HG03571 (cell line): ENCODE data around the gene SYNGR4.
A peak's percentile ranks its signal among the peaks of the same experiment; 100 is the strongest.

Experiments
- ATAC-seq: cut with Tn5 transposase; IDR thresholded peaks from one replicate; pipeline ENCODE4 v1.9.1; 2021; ENCODE audit not compliant: unreplicated experiment

Gene SYNGR4

DNA sequence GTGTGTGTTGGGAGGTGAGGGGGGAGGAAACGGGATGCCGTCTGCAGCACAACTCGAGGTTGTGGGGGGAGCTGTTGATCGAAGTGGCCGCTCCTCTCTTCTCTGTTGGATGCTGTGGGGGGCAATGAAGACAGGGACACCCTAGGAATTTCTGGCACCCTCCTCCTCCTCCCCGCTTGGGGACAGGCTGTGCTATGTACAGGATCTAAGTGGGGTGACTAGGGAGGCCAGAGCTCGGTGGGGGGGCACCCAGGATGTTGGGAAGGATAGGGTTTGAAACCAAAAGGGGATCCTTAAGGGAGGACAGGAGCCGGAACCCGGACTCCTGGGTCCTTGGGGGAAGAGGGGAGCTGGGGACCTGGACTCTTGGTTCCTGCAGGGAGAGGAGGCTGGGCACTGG, 31.3 kb downstream of the SYNGR4 start:
- no peak for ATAC-seq

DNA sequence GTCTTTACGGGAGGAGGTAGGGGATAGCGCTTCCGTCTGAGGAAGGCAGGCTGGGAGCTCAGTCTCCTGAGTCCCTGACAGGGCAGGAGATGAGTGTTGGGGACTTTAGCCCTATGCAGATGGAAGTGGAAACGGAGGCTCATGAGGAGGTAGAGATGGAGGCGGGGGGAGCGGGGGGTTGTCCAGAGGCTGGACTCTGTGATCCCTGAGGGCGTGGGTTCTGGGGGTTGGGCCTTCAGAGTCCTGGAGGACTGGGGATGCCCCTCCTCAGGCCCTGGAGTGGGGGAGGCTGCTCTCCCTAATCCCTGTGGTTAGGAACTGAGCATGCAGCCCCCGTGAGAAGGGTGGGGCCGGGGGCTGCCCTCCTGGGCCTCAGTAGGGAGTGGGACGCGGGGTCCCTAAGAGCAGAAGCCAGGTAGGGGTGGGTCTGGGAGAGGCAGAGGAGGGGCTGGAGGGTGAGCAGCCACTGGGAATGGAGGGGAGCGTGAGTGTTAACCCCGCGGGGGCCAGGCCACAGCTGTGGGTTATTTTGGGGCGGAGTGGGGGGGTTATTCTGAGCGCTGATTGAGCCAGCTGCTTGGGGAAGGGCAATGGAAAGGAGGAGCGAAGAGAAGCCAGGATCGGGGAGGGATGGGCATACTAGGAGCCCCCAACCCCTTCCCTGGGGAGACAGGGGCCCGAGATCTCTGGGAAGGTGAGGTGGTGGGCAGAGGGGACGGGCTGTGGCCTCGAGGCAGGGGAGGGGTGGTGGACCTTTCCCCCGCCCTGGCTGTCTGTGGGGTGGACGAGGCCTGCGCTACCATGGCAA, 32.1 kb downstream of the SYNGR4 start:
- no peak for ATAC-seq

DNA sequence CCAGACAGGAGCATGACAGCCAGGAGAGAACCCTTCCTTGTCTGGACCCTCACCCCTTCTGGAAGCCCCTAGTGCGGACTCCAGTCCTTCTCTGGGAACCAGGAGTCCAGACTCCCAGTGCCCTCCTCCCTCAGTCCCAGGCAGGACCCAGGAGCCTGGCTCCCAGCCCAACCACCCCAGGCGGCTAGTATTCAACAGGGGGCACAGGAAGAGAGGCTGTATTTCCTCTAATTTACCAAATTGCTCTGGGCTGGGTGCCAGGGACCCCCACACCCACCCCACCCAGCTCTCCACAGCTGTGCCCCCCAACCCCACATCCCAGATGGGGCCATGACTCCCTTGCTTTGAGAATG, 32.6 kb downstream of the SYNGR4 start:
- no peak for ATAC-seq

DNA sequence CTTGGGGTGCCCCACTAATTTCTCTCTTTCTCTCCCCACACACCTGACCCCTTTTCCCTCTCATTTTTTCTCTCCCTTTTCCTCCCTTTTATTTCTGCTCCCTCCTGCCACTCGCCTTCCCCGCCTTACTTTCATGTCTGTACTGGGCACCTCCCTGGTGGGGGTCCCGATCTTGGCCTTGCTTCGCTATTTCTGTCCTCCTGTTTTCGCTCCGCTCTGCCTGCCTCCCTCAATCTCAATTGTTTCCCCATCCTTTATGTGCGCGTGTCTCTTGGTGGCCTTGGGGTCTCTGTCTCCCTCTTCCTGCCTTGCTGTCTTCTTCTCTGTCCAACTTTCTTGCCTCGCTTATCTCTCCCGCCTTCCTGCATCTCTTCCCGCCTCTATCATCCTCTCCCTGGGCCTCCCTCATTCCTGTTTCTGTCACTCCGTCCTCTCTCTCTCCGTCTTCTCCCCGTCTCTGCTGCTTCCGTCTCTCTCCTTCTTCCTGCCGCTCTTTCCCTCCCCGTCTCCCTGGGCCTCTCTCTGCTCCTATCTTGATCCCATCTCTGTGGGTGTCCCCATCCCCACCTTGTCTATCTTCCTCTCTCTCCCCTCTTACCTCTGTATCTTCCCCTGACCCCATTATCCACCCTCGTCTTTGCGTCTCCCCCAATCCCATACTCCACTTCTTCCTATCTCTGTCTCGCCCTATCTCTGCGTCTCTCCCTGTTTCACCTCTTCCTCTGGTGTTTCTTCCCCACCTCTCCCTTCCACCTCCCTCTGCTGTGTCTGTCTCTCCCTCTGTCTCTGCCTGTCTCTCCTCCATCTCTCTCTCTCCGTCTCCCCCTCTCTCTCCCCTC, 33.3 kb downstream of the SYNGR4 start:
- no peak for ATAC-seq

DNA sequence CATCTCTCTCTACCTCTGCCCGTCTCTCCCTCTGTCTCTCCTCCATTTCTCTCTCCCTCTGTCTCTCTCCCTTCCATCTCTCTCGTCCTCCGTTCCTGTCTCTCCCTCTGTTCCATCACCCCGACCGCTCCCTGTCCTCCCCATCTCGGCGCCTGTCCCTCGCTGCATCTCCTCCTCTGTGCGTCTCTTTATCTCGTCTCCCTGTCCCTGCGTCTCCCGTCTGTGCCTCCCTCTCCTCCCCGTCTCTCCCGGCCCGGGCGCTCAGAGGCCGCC, 33.9 kb downstream of the SYNGR4 start:
- no peak for ATAC-seq

DNA sequence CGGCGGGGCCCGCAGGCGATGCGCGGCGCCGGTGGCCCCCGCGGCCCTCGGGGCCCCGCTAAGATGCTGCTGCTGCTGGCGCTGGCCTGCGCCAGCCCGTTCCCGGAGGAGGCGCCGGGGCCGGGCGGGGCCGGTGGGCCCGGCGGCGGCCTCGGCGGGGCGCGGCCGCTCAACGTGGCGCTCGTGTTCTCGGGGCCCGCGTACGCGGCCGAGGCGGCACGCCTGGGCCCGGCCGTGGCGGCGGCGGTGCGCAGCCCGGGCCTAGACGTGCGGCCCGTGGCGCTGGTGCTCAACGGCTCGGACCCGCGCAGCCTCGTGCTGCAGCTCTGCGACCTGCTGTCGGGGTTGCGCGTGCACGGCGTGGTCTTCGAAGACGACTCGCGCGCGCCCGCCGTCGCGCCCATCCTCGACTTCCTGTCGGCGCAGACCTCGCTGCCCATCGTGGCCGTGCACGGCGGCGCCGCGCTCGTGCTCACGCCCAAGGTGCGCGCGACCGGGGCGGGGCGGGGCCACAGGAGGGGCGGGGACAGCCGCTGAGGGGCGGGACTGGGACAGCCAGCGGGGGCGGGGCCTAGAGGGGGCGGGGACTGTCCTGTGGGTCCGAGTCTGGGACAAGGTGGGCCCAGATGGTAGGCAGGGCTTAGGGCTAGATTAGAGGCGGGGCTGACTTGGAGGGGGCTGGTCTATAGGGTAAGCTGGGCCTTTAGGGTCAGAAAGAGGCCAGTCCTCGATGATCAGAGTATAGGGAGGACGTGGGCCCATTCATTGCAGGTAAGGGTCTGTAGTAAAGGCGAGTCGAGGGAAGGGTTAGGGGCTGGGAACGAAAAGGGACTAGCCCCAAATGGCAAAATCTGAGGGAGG, 34.4 kb downstream of the SYNGR4 start:
- ATAC-seq: no peak

DNA sequence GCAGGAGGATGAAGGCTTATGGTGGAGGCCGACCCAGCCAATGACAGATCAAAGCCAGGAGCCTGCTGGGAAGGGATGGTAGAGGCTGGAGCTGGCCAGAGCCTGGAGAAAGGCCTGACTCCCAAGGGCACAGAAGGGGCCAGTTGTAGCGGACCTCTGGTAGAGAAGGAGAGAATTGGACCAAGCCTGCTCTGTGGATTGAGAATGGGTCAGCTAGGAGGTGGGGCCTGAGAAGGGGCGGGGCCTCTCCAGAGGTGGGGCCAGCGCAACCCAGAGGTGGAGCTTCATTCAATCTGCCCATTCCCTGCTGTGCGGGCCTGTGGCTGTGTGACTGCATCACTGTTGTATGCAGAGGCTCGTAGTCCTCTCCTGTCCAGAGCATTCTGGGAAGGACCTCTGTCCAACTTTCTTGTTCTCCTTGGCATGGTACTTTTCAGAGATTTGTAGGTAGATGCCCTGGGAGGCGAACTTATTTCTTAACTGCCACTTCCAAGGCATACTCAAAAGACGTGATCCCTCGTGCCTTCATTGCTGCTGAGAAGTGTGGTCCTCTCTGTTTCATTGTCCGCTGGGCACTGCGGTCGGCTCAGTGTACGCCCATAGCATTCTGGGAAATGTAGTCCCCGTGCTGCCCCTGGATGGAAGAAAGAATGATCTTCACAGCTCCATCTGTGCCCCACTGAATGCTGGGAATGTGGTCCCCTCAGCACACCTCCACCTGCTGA, 36.0 kb downstream of the SYNGR4 start:
- no peak for ATAC-seq

DNA sequence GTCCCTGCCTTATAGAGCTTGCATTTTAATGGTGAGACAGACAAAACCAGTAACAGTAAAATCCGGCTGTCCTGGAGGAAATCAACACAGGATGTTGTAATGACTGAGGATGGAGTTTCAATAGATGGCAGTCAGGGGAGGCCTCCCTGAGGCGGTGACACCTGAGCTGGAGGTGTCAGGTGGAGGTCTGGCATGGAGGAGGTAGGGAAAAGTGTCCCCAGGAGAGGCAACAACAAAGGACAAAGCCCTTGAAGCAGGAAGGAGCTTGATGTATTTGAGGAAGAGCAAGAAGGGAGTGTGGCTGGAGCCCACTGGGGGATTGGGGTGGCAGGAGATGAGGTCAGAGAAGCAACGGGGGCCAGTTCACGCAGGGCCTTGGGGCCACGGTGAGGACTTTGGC, 37.1 kb downstream of the SYNGR4 start:
- no peak for ATAC-seq

DNA sequence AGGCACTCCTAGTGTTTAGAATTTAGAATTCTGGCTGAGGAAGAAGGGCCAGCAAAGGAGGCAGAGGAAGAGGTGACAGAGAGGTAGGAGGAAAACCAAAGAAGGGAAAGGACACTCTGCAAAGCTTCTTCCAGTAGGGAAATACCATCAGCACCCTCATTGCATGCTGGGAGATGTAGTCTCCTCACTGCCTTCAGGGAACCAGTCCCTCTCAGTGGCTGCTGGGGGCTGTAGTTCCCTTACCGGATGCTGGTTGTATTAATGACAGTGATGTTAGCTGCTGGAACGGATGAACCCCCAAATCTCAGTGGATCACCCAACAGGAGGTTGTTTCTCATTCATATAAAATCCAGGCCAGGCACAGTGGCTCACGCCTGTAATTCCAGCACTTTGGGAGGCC, 39.4 kb downstream of the SYNGR4 start:
- ATAC-seq: no peak

DNA sequence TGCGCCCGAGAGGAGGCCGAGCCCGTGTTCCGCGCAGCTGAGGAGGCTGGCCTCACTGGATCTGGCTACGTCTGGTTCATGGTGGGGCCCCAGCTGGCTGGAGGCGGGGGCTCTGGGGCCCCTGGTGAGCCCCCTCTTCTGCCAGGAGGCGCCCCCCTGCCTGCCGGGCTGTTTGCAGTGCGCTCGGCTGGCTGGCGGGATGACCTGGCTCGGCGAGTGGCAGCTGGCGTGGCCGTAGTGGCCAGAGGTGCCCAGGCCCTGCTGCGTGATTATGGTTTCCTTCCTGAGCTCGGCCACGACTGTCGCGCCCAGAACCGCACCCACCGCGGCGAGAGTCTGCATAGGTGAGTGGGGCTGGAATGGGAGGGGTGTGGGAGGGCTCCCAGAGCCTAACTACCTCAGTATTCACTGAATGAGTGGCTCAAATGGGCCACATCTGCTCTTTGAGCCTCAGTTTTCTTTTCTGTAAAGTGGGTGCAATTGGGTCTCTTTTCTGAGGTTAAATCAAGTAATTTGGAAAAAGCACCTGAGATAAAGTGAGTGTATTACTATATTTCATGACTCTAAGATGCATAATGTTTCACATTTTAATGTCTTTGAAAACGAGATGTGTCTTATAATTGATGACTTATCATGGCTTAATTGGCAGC, 41.0 kb downstream of the SYNGR4 start:
- ATAC-seq: no peak

DNA sequence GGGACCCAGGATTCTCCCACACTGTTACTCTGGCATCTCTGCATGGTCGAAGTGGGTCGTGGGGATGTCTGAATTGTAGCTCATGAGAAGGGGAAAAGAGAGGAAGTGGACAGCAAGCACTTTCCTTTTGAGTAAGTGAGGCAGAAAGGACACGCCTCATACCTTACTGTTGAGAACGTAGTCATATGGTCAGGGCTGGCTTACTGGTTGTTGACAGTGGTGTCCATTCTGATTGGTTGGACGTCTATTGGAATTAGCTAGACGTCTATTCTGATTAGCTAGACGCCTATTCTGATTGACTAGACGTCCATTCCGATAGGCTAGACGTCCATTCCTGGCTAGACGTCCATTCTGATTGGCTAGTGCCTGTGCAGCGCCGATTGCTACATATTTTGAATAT, 41.7 kb downstream of the SYNGR4 start:
- no peak for ATAC-seq

DNA sequence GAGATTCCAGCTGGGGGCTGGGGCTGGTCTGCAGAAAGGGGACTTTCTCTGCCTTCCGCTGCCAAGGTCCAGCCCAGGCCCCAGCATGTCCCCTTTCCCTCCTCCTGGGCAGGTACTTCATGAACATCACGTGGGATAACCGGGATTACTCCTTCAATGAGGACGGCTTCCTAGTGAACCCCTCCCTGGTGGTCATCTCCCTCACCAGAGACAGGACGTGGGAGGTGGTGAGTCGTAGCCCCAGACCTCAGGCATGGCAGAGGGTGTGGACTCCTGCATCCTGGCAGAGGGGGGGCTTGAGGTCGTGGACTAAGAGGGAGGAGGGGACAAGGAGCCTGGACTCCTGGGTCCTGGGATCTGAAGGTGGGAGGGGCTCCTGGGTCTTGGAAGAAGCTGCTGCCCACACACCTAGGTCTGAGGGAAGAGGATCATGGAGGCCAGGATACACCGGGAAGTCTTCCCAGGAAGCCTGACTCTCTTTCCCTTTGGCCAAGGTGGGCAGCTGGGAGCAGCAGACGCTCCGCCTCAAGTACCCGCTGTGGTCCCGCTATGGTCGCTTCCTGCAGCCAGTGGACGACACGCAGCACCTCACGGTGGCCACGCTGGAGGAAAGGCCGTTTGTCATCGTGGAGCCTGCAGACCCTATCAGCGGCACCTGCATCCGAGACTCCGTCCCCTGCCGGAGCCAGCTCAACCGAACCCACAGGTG, 49.9 kb downstream of the SYNGR4 start:
- ATAC-seq: no peak

DNA sequence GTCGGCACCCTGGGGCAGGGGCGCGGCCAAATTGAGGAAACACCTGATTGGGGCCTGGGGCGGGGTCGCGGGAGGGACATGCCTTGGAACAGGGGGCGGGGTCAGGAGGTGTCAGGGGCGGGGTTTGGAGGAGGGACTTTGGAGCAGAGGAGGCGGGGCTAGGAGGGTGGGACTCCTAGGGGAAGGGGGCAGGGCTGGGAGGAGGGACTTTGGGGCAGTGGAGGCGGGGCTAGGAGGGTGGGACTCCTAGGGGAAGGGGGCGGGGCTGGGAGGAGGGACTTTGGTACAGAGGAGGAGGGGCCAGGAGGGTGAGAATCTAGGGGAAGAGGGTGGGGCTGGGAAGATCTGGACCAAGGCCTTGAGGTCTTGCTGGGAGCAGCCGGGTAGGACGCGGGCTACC, 51.2 kb downstream of the SYNGR4 start:
- no peak for ATAC-seq

DNA sequence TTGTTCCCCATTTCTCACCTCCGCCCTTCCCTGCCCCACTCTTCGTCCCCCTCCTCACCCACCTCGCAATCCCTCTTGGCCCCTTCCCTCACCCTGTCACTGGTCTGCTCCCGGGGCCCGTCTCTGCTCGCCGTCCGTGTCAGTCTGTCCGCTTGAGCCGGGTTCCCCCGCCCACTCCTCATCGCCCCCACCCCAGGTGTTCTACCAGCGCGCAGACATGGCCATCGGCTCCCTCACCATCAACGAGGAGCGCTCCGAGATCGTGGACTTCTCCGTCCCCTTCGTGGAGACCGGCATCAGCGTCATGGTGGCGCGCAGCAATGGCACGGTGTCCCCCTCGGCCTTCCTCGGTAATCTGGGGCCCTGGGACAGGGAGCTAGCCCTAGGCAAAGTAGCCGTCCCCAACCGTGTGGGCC, 51.6 kb downstream of the SYNGR4 start:
- no peak for ATAC-seq

DNA sequence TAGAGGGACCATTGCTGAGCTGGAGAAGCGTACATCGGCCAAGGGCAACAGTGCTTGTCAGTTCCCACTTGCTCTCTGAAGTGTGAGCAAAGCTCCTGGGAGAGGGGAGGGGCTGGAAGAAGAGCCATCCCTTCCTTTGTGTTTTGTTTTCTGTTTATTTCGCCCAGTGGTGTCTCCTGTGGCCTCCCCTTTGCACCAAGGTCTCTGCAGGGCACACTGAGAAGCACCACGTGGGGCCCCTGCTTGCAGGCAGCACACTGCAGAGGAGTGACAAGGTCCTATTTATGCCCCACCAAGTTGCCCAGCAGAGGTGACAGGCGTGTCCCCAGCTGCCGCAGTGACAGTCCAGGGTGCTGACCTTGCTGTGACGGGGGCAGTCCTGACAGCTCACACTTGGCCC, 53.3 kb downstream of the SYNGR4 start:
- no peak for ATAC-seq

DNA sequence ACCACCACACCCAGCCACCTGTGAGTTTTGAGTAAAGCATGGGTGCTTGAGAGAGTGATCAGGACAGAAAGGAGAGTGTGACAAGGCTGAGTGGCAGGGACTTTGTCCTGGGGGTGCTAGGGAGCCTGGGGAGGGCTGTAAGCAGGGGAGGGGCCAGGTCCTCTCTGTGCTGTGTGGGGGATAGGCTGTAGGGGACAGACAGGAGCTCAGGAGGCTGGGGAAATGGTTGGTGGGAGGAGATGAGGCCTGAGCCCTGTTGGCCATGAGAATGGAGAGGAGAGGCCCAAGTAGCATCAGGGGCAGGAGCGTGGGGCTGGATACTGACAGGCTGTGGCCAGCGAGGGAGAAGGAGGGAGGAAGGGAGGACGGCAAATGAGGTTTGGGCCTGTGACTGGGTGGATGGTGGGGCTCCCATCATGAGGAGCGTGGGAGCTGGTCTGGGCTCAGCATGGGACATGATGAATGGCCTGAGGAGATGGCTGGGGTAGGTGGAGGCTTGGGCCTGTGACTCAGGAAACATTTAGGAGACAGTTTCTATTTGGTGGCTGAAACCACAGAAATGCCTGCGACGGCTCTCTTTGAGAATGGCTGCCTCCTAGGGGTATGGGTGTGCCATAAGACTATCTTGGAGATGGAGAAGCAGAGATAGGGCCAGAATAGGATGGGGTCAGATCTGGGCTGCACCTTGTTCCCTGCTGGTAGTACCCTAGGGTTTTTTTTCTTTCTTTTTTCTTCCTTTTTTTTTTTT, 54.3 kb downstream of the SYNGR4 start:
- no peak for ATAC-seq

DNA sequence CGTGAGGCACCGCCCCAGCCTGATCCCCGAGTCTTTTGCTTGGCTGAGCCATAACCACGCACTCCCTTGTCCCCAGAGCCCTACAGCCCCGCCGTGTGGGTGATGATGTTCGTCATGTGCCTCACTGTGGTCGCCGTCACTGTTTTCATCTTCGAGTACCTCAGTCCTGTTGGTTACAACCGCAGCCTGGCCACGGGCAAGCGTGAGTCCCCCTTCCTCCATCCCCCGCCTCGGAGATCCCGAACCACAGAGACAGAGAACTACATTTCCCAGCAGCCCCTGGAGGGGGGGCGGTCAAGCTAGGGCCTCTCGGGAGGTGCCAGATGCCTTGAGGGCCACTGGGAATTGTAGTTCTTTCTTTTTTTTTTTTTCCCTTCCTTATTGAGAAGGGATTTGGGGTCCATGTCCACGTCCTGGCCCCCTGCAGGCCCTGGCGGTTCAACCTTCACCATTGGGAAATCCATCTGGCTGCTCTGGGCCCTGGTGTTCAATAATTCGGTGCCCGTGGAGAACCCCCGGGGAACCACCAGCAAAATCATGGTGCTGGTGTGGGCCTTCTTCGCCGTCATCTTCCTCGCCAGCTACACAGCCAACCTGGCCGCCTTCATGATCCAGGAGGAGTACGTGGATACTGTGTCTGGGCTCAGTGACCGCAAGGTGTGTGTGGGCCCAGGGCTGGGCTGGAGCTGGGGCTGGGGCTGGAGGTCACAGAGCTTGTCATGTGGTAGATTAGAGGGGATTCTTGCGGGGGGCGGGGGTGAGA, 55.2 kb downstream of the SYNGR4 start:
- peak; percentile 66 for ATAC-seq

DNA sequence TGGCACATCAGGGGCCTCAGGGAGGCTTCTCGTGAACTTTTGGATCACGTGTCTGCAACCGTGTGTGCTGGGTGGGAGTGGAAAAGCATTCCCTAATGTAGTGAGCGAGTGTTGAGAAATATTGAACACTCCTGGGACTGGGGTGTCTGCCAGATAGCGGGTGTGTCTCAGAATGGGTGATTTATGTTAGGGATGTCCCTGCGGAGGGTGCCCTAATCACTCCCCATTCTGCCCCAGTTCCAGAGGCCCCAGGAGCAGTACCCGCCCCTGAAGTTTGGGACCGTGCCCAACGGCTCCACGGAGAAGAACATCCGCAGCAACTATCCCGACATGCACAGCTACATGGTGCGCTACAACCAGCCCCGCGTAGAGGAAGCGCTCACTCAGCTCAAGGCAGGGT, 57.4 kb downstream of the SYNGR4 start:
- ATAC-seq: no peak
